Gastroesophageal sphincter (tissue), 3 donors: ENCODE measurements around the gene CNOT8.

Source experiments
- CTCF ChIP-seq, 4 experiments: fragments of 200-600 bp in 2 of 4; fragments of 450-650 bp in 2 of 4; sonication (generic) in 1 of 4; IDR thresholded peaks; one replicate each; pipeline ENCODE4 v1.5.1; 2017 to 2019; ENCODE audit warnings: antibody characterized with exemption in 4 of 4, mild to moderate bottlenecking in 2 of 4, moderate library complexity in 2 of 4
- POLR2A ChIP-seq, 2 donors: fragments of 450-650 bp; IDR thresholded peaks; one replicate each; pipeline ENCODE4 v1.6.1; 2017; ENCODE audit warnings: antibody characterized with exemption in 2 of 2, mild to moderate bottlenecking in 2 of 2, moderate library complexity in 1 of 2

DNA sequence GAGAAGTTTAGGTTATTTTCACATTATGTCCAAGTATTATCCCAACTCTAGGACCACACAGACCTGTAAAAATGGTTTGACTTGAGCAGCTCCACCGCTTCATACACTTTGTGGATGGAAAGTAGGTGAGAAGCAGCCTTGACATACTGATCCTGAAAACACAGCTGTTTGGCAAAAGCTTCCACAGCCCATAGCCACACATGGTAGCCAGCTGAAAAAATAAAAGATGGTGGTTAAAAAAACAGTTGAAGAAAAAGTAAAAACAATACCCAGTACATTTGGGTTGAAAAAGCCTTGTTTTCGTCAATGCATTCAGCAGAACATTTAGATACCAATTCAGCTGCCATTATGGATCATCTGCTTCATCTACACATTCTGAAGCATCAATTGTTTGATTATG, 42.8 kb downstream of the CNOT8 start:
- no peak for TF ChIP-seq CTCF (IDR thresholded peaks at IDR 0.05)
- no peak for TF ChIP-seq POLR2A (IDR thresholded peaks at IDR 0.05)
